ENCODE results near the gene CDK14. TPM values are rescaled to one million over a fixed set of nuclear protein-coding genes. Genes with fewer than 3 reads are reported as not detected.

Gene CDK14
- polyA plus RNA-seq, 3 donors: 1.7 to 2.5 (median 2.1) TPM

GRCh38 chr7:90896458-90896857, 300.3 kb downstream of the CDK14 start:
- H2AFZ ChIP-seq (ENCODE audit: insufficient read depth, low read depth, low read length, poor library complexity, severe bottlenecking): no peak overlapping the region
- Mint-ChIP-seq H3K36me3 (peaks cover 3 to 8% of the 10 kb centered on the region in 2 donors), H3K27ac (no peak overlapping the region), H3K4me3 (no peak overlapping the region), H3K4me1 (no peaks in the 10 kb centered on the region), H3K27me3 (ENCODE audit: low read depth in 3 of 3) (peaks cover 0 to 1% (median 0%) of the 10 kb centered on the region in 3 donors), H3K9me3 (peaks cover 0 to 3% (median 0%) of the 10 kb centered on the region in 7 donors)
- H3K9ac ChIP-seq (ENCODE audit: insufficient read depth, low read length, poor library complexity, severe bottlenecking): no peak overlapping the region
- no peaks in the 10 kb centered on the region for H4K20me1 ChIP-seq (ENCODE audit: insufficient read depth, low read length)
- TF ChIP-seq CTCF (IDR thresholded peaks at IDR 0.05): no peak
- no peaks in the 10 kb centered on the region for H3K79me2 ChIP-seq (ENCODE audit: insufficient read depth, low read length)
- no peaks in the 10 kb centered on the region for H3K36me3 ChIP-seq (replicated peaks in 1 of 2; ENCODE audit: control insufficient read depth in 1 of 2, insufficient read depth in 2 of 2, low read length in 2 of 2)
- no peak overlapping the region for H3K4me3 ChIP-seq (replicated peaks in 1 of 3; ENCODE audit: low read depth in 2 of 3, low read length in 3 of 3)
- no CpG with 5 or more reads among the region's 1 CpG for WGBS (ENCODE audit: insufficient coverage)
- H3K9me3 ChIP-seq (replicated peaks in 1 of 2; ENCODE audit: control insufficient read depth in 1 of 2, insufficient read depth in 1 of 2, low read length in 2 of 2): no peaks in the 10 kb centered on the region
- no peak for DNase-seq
- H3K4me1 ChIP-seq (ENCODE audit: control insufficient read depth in 1 of 2, insufficient read depth in 2 of 2, low read length in 2 of 2): no peaks in the 10 kb centered on the region
- no peak overlapping the region for H3K27ac ChIP-seq (ENCODE audit: low read depth in 1 of 2, low read length in 2 of 2)
- intact Hi-C loops (cut with micrococcal nuclease): no loop called here
- no peak overlapping the region for H3K4me2 ChIP-seq (replicated peaks; ENCODE audit: extremely low read depth, low read length, poor library complexity, severe bottlenecking)
- no peaks in the 10 kb centered on the region for H3K27me3 ChIP-seq (ENCODE audit: control insufficient read depth in 2 of 2, insufficient read depth in 2 of 2, low read length in 2 of 2)

- Histone ChIP-seq H3K4me1 (ENCODE audit: control insufficient read depth in 1 of 2, insufficient read depth in 2 of 2, low read length in 2 of 2) (no peaks in the 10 kb centered on the region), H3K27ac (ENCODE audit: low read depth in 1 of 2, low read length in 2 of 2) (no peak overlapping the region), H3K27me3 (ENCODE audit: control insufficient read depth in 2 of 2, insufficient read depth in 2 of 2, low read length in 2 of 2) (no peaks in the 10 kb centered on the region), H3K79me2 (ENCODE audit: insufficient read depth, low read length) (no peaks in the 10 kb centered on the region), H3K4me2 (replicated peaks; ENCODE audit: extremely low read depth, low read length, poor library complexity, severe bottlenecking) (no peak overlapping the region), H3K9me3 (replicated peaks in 1 of 2; ENCODE audit: control insufficient read depth in 1 of 2, insufficient read depth in 1 of 2, low read length in 2 of 2) (no peaks in the 10 kb centered on the region), H4K20me1 (ENCODE audit: insufficient read depth, low read length) (no peaks in the 10 kb centered on the region), H3K9ac (ENCODE audit: insufficient read depth, low read length, poor library complexity, severe bottlenecking) (no peak overlapping the region), H3K4me3 (replicated peaks in 1 of 3; ENCODE audit: low read depth in 2 of 3, low read length in 3 of 3) (no peak overlapping the region), H2AFZ (ENCODE audit: insufficient read depth, low read depth, low read length, poor library complexity, severe bottlenecking) (no peak overlapping the region), H3K36me3 (replicated peaks in 1 of 2; ENCODE audit: control insufficient read depth in 1 of 2, insufficient read depth in 2 of 2, low read length in 2 of 2) (no peaks in the 10 kb centered on the region)
- H3K27me3 Mint-ChIP-seq (ENCODE audit: low read depth in 3 of 3): peaks cover 0 to 1% (median 0%) of the 10 kb centered on the region in 3 donors
- H3K4me3 Mint-ChIP-seq: no peak overlapping the region
- TF ChIP-seq CTCF (IDR thresholded peaks at IDR 0.05): no peak
- peaks cover 3 to 13% of the 10 kb centered on the region in 2 donors for H3K36me3 Mint-ChIP-seq
- intact Hi-C loops (cut with micrococcal nuclease): no loop called here
- DNase-seq: no peak
- H3K27ac Mint-ChIP-seq: no peak overlapping the region
- H3K9me3 Mint-ChIP-seq: peaks cover 0 to 5% (median 2%) of the 10 kb centered on the region in 7 donors
- no peaks in the 10 kb centered on the region for H3K4me1 Mint-ChIP-seq
Observed at GRCh38 chr7:90897961-90898469, 301.9 kb downstream of the CDK14 start.
